ENCODE measurements around the gene KLC1.
"Not testable (repeated sequence)": the region's sequence is repeated elsewhere in the genome, so short reads cannot be mapped to it uniquely, and the experiment has no call there.

The KLC1 gene

GRCh38 chr14:103625356-103626095 is 3.5 kb upstream of the KLC1 start:
- no peak for DNase-seq (ENCODE audit: low read depth)

DNA sequence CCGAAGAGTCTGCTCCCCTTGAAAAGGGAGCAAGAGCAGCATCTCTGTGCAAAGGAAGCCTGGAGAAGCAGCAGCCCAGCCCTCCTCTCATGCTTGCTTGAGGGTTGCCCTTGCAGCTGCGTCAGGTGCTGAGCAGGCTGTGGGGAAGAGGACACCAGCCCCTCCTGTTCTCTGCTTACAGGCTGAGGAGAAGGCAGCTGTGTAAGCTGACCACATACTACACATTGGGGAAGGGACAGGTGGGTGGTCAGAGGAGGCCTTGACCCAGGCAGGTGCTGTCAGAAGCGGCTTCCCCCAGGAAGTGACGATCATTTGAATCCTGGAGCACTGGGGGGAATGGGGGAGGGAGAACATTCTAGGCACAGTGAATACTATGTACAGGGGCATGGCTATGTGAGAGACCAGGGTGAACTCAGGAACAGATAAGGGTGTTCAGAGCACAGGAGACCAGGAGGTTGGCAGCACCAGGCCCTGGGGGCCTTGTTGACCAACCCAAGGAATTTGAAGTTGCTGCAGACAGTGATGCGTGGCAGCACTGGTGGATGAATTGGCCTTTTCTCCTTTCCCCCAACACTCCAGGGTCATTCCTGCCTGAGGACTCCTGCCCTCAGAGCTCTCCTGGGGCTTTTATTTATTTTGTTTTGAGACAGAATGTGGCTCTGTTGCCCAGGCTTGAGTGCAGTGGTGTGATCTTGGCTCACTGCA is 2.7 kb upstream of the KLC1 start:
- no peak for DNase-seq (ENCODE audit: low read depth)

GRCh38 chr14:103627073-103628025 is 1.7 kb upstream of the KLC1 start:
- no peak for DNase-seq (ENCODE audit: low read depth)

- no peak for DNase-seq (ENCODE audit: low read depth)
These were observed 759 bp upstream of the KLC1 start for GRCh38 chr14:103628221-103628683.

- no peak for DNase-seq (ENCODE audit: low read depth)
These were observed 601 bp downstream of the KLC1 start for GRCh38 chr14:103629503-103630121.

- DNase-seq (ENCODE audit: low read depth): no peak
These were observed 1.5 kb downstream of the KLC1 start for GRCh38 chr14:103630364-103631108.

DNA sequence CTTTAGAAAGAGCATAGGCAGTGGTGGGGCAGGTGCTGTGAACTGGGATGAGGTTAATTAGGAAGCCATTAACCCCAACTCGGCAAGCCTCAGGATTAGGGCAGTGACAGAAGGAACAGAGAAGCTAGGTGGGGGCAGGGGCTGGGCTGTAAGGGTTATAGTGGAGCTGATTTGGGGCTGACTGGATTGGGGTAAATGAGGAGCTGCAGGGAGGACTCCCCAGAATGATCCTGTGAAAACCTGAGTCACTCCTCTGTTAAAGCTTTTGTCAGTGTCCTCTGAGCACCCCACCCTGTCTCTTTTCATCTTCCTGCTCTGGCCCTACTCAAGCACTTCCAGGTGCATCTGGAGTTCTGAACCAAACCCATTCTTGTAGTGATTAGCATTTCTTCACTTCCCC is 4.4 kb downstream of the KLC1 start:
- no peak for DNase-seq (ENCODE audit: low read depth)

DNA sequence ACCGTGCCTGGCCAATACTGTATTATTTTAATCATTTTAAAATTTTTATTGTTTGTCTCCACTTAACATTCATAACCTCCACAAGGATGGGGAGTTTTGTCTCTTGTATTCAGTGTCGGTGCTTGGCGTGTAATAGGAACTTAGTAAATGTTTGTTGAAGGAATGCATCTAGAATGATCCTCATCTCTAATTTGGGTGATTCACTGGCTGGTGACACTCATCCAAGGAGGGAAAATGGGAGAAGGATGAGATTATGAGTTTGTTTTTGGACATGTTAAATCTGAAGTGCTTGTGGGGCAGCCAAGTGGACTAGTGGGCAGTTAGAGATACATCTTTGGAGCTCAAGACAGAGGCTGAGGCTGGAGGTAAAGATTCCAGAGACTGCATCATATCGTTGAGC is 5.1 kb downstream of the KLC1 start:
- no peak for DNase-seq (ENCODE audit: low read depth)

- DNase-seq (ENCODE audit: low read depth): no peak
These were observed 9.6 kb downstream of the KLC1 start for GRCh38 chr14:103638594-103638993.

DNA sequence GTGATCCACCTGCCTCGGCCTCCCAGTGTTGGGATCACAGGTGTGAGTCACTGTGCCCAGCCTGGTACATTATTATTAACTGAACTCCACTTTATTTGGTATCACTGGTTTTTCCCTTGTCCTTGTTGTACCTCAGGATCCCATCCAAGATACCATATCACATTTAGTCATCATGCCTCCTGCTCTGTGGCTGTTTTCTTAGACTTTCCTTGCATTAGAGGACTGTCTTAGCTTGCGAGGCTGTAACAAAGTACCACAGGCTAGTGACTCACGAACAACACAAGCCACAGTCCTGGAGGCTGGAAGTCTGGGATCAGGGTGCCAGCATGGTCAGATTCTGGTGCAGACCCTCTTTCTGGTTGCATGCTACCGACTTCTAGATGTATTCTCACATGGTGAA is 12.2 kb downstream of the KLC1 start:
- no peak for DNase-seq (ENCODE audit: low read depth)

- DNase-seq (ENCODE audit: low read depth): no peak
These were observed 17.2 kb downstream of the KLC1 start for GRCh38 chr14:103646189-103646588.

GRCh38 chr14:103649001-103649400 is 20.0 kb downstream of the KLC1 start:
- no peak for DNase-seq (ENCODE audit: low read depth)

DNA sequence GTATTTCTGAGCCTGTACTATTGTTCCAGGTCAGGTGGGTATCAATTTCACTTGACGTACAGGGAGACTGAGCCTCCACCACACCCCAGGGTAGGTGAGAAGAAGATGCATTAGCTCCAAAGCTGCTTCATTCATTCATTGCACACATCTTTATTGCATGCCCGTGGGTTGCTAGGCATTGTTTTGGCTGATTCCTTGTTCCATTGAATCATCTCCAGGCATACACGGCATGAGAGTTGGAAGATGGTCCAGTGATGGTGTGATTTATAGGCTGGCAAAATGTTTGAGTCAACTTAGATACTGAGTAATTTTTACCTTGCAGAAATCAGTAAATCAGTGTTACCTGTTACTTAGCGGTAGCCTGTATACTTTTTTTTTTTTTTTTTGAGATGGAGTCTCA is 21.2 kb downstream of the KLC1 start:
- no peak for DNase-seq (ENCODE audit: low read depth)

DNA sequence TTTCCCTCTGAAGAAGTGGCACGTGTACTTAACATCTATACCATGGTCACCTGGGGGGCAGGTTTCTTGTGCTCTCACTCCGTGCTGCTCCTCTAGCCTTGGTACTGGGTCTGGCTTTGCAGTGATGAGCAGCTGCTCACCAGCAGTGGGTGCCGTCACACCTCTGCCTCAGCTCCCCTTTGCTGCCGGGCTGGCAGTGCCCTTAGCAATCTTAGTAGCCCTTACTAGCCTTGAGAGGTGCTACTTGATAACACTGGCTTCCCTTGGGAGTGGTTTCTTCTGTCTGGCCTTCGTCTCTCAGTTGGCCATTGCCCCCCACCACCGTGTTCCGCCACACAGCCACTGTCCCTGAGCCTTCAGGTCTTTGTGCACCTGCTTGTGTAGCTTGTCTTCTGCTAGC is 22.6 kb downstream of the KLC1 start:
- no peak for DNase-seq (ENCODE audit: low read depth)

- no peak for DNase-seq (ENCODE audit: low read depth)
These were observed 23.8 kb downstream of the KLC1 start for GRCh38 chr14:103652806-103653205.

DNA sequence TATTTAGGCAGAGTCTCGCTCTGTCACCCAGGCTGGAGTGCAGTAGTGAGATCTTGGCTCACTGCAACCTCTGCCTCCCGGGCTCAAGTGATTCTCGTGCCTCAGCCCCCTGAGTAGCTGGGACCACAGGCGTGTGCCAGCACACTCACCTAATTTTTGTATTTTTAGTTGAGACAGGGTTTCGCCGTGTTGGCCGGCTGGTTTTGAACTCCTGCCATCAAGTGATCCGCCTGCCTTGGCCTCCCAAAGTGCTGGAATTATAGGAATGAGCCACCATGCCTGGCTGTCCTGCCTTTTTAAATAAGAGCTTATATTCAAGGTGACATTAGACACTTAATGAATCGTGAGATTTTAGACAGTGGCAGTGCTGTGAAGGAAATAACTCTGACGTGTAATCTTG is 24.3 kb downstream of the KLC1 start:
- DNase-seq (ENCODE audit: low read depth): not testable (repeated sequence)

GRCh38 chr14:103653805-103654204 is 24.8 kb downstream of the KLC1 start:
- no peak for DNase-seq (ENCODE audit: low read depth)

DNA sequence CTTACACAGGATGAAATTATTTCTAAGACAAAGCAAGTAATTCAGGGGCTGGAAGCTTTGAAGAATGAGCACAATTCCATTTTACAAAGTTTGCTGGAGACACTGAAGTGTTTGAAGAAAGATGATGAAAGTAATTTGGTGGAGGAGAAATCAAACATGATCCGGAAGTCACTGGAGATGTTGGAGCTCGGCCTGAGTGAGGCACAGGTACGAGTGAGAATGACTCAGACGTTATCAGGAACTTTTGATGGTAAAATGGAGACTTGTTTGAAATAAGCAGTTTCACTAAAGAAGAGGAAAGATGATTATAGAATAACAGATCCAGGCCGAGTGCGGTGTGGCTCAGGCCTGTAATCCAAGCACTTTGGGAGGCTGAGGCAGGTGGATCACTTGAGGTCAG is 25.6 kb downstream of the KLC1 start:
- DNase-seq (ENCODE audit: low read depth): no peak

- DNase-seq (ENCODE audit: low read depth): no peak
These were observed 27.2 kb downstream of the KLC1 start for GRCh38 chr14:103656031-103656755.

DNA sequence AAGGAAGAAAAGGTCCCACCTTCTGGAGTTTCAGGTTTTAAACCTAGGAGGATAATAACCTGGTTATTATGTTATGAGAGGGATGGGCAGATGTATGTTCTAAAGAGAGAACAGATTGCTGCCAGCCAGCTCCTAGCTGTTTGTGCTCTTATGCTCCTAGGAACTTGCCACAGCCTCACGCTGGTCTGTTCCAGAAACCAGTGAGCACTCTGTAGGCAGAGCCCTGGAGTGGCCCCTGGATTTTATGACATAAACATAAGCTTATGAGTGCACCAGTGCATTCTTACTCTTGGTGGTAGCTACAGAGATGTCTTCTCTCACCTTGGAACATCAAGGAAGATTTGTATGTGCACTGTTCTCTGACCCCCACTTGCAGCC is 27.7 kb downstream of the KLC1 start:
- DNase-seq (ENCODE audit: low read depth): no peak

- peak; percentile 84 for DNase-seq (ENCODE audit: low read depth)
These were observed 28.5 kb downstream of the KLC1 start for GRCh38 chr14:103657471-103657870.

Measured in GM04503 (cell line).